Measurements from ENCODE around the gene ADCY7.

The ADCY7 gene

DNA sequence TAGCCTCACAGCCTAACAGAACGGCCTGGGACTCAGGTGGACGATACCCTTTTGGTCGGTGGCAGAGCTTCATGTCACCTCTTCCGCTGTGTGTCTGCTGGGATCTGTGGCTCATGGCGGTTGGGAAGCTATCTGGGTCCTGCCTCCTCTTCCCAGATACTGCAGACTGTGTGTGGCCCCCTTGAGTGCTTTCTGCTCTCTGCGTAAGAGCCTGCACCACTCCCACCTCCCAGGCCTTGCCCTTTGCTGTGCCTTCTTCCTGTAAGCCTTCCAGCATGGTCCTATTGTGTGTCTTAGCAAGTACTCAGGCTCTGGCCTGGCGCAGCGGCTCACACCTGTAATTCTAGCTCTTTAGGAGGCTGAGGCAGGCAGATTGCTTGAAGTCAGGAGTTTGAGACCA is 17.5 kb upstream of the ADCY7 start:
- DNase-seq (ENCODE audit: low read depth, low spot score), result no peak

DNA sequence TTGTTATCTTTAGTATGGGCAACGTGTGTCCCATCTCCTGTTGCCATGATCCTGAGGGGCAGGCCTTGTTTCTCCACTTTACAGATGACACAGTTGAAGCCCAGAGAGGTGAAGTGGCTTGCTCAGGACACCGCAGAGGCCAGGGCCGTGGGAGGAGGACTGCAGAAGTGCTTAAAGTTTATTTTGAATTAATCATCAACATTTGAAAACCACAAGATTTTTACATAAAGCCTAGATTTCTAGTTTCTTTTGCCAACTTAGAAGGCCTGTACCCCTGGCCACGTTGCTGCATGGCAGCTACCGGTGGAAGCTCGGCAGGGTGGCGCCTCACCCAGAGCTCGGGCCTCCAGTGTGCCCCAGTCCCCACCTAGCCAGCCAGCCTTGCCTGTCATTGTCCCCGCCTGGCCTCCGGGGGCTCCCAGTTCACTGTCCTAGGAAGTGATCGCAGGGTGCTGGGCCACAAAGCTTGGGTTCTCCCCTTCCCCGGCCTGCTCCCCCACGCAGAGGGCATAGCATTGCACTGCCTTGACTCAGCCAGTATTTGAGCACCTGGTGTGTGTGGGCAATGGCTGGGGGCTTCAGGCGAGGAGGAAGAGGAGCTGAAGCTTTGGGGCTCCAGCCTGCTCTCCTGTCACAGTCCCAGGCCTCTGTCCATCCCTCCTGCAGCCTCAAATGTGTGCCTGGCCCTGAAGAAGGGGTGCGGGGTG is 14.8 kb upstream of the ADCY7 start:
- DNase-seq (ENCODE audit: low read depth, low spot score), result no peak

- DNase-seq (ENCODE audit: low read depth, low spot score), result no peak
Measured at GRCh38 chr16:50252082-50252611, 14.2 kb upstream of the ADCY7 start.

DNA sequence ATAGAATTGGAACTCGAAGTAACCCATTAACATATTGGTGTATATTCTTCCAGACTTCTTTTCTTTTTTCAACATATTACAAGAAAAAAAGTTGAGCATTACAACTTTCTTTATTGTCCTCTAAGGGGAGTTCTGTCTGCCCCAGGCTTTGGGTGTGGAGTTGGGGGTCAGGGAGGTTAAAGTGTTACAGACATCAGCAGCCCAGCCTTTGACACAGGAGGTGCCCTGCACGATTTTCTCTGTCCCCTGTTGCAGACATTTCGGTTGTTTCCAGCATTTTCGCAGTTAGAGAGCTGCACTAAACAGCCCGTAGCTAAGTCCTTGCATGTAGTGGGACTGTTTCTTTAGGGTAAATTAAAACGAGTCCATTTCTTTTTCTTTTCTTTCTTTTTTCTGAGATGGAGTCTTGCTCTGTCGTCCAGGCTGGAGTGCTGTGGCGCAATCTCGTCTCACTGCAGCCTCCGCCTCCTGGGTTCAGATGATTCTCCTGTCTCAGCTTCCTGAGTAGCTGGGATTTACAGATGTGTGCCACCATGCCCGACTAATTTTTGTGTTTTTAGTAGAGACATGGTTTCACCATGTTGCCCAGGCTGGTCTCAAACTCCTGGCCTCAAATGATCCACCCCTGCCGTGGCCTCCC is 13.4 kb upstream of the ADCY7 start:
- DNase-seq (ENCODE audit: low read depth, low spot score), result no peak

- DNase-seq (ENCODE audit: low read depth, low spot score), result no peak
Measured at GRCh38 chr16:50253514-50253910, 12.8 kb upstream of the ADCY7 start.

GRCh38 chr16:50254072-50254471 is 12.3 kb upstream of the ADCY7 start:
- no peak for DNase-seq (ENCODE audit: low read depth, low spot score)

GRCh38 chr16:50255538-50255937 is 10.8 kb upstream of the ADCY7 start:
- no peak for DNase-seq (ENCODE audit: low read depth, low spot score)

- no peak for DNase-seq (ENCODE audit: low read depth, low spot score)
Measured at GRCh38 chr16:50256604-50257003, 9.7 kb upstream of the ADCY7 start.

GRCh38 chr16:50257876-50258275 is 8.5 kb upstream of the ADCY7 start:
- DNase-seq (ENCODE audit: low read depth, low spot score), result no peak

- no peak for DNase-seq (ENCODE audit: low read depth, low spot score)
Measured at GRCh38 chr16:50259334-50260205, 6.8 kb upstream of the ADCY7 start.

DNA sequence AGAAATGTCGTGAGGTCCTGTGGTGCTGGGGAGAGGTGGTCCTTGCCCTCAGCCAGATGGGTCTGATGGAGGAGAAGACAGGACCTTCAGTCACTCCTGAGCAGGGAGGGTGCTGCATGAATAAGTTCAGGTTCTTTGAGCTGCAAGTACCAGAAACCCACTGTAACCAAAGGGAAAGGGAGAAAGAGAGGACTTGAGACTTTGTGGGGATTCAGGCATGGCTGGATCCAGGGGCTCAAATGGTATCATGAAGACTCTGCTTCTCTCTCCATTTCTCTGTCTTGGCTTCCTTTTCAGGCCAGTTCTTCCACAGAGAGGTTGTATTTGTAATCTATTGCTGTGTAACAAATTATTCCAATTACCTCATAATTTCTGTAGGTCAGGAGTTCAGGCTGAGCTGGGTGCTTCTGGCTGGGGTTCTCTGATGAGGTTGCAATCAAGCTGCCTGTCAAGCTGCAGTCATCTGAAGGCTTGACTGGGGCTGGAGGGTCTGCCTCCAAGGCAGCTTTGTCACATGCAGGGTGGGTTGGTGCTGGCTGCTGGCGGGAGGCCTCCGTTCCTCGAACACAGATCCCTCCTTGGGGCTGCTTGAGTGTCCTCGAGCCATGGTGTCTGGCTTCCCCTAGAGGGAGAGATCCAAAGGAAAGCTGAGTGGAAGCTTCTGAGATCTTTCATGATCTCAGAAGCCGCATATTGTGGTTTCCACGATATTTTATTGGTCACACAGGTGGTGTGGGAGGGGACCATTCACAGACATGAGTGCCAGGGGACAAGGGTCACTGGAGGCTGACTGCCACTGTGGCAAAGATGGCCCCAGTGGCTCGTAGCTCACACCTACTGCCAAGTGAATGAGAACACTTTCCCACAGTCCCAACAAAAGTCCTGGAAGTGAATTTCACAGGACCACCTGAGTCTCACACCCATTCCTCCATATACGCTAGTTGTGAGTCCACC is 5.9 kb upstream of the ADCY7 start:
- no peak for DNase-seq (ENCODE audit: low read depth, low spot score)

DNA sequence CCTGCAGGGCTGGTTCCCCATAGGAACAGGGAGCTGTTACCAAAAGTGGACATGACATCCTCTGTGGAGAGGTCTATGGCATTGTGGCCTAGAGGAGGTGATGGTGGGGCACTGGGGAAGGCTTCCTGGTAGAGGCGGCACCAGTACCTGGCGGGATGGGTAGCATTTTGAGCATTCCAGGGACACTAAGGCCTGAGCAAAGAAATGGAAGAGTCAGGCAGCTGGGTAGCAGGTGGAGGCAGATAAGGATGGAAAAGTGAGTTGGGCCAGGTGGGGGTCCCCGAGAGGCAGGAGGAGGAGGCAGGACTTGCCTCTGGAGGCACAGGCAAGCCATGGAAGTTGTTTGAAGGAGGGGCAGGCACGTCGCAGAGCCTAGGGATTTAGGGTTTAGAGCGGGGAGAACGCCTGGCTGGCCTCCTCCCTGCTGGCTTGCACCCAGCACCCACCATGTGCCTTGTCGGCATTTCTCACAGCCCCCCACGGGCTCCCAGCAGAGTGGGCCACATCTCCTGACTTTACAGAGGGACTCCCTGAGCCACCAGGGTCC is 5.1 kb upstream of the ADCY7 start:
- no peak for DNase-seq (ENCODE audit: low read depth, low spot score)

DNA sequence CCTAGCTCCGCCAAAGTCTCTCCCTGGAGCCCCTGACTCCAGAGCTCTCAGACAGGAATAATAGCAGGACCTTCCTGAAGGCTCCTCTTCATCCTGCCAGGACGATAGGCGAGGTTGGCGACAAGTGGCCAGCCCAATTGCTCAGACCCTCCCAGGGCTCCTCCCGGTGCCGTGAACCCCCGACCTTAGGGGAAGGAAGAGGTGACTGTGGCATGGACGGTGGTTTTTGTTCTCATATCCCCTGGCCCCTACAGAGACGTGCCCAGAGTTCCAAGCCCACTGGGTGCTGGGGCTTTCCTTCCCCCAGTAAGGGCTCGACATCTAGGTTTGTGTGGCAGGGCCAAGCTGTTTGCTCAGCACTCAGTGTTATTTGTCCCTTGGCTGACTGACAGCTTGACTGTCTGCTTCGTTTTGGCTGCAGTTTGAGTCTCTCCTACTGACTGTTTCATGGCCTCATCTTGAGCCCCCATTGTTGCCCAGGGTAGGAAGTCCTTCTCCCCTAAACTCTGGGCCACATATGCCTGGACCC is 4.6 kb upstream of the ADCY7 start:
- DNase-seq (ENCODE audit: low read depth, low spot score), result no peak

DNA sequence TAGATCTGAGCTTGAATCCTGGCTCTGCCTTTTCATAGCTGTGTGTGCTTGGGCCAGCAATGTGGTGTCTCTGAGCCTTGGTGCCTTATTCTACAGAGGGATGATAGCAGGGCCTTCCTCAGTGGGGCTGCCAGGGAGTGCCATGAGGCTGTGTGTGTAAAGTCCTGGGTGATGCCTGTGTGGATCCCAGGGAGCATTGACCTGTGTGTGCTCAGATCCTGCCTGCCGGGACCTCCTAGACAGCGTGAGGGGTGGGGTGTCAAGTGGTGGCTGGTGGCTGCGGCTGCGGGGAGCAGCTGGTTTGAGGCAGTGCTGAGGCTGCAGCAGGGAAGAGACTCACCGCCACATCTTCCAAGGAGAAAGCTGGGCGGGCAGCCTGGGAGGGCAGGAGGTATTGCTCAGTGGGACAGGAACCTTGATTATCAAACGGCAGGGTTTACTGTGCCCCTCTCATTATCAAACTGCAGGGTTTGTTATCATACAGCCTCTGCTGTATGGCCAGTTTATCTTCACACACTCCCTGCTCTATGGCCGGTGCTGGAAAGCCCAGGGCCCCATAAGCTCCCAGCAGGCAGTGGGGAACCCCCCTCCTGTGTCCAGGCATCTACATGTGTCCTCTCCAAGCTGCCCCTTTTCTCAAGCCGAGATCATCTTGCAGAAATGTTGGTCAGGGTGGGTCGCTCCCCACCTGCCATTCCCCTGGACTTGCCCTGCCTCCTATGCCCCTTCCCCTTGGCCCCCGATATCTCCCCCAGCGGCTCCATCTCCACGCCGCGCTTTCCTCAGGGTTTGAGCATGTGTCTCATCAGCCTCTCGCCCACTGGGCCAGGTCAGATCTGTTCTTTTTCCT is 3.1 kb upstream of the ADCY7 start:
- no peak for DNase-seq (ENCODE audit: low read depth, low spot score)

DNA sequence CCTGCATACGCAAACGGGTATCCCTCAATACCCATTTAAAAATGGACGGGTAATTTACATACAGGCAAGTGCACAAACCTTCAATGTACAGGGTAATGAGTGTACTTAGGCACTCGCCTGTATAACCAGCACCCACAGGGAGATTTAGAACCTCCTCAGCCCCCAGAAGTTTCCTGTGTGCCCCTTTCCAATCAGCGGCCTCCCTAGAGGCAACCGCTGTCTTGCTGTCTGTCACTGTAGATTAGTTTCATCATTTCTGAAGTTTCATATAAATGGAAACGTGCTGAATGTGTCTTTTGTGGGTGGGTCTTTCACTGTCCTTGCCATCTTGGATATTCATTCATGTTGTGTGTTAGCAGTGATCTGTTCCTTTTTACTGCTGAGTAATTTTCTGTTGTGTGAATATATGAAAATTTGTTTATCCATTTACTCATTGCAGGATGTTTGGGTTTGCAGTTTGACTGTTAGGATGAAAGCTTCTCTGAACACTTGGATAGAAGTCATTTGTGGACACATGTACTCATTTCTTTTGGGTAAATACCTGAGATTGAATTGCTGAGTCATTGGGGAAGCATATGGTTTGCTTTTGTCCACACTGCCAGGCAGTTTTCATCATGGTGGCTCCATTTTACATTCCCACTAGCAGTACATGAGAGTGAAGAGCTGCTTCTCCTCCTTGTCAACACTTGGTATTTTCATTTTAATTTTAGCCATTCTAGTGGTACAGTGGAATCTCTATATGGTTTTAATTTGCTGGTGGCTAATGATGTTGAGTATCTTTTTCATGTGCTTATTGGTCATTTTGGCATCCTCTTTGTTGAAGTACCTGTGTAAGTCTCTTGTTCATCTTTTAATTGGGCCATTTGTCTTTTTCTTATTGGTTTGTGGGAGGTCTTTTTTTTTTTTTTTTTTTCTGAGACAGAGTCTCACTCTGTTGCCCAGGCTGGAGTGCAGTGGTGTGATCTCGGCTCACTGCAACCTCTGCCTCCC is 2.1 kb upstream of the ADCY7 start:
- DNase-seq (ENCODE audit: low read depth, low spot score), result no peak

GRCh38 chr16:50265260-50265659 is 1.1 kb upstream of the ADCY7 start:
- DNase-seq (ENCODE audit: low read depth, low spot score), result no peak

DNA sequence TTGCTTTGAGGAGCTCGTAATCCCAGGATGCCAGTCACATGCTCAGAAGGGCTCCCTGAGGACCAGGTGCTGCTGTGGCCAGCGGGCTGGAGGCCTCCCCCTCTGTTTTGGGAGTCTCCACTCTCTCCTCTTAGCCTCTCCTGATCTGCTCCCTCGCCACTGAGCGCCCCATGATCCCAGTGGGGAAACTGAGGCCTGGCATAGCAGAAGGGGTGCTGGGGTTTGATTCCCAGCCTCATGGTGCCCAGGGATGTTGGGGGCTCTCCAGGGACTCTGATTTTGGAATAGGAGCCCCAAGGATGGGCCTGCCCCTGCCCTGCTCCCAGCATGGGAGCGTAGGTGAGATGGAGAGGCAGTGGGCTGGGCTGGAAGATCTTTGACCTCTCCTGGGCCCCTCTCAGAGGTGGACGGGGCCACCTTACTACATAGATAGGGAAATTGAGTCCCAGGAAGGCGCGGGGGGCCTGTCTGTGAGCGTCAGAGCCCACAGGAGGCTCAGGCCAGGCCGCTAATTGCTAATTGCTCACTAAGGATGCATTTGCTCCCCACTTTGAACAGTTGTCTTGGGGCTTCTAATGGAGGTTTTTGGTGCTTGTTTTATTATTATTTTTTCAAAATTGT is 525 bp upstream of the ADCY7 start:
- no peak for DNase-seq (ENCODE audit: low read depth, low spot score)

DNA sequence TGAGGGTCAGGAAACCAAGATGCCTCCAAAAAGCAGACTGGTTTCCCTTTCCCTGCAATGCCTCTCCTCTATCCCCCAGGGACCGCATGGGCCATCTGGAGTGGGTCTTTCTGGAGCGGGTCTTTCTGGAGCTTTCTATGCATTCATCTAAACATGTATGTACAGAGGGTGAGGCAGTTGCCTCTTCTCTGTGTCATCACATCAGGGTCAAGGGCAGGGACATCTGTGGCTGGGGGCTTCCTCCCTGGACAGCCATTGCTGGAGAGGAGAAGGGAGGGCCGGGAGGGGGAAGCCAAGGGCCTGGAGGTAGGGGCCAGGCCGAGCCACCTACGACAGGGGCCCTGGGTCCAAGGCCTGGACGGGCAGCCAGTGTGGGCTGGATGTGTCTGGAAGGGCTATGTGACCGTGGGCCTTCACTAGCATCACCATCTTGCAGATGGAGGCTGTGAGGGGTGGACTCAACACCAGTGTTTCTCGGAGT is 840 bp downstream of the ADCY7 start:
- no peak for DNase-seq (ENCODE audit: low read depth, low spot score)
